GM18951 (cell line): ENCODE measurements around the gene CEP57.

Source experiments
- POLR2A ChIP-seq: IDR thresholded peaks from 4 replicates; pipeline ENCODE4 v1.6.1; 2011; ENCODE audit warnings: mild to moderate bottlenecking; ENCODE audit not compliant: insufficient read length, insufficient read depth; ENCODE audit errors: extremely low read depth
- in situ Hi-C: fragments of 300-500 bp; cut with MboI; formaldehyde crosslinking; loops from one replicate; pipeline ENCODE4 v1.12.0; 2022; ENCODE audit warnings: low sequenced_read_pairs, mixed read lengths, inconsistent platforms; ENCODE audit not compliant: unreplicated experiment

Gene CEP57

GRCh38 chr11:95789506-95790122, 684 bp upstream of the CEP57 start, which contains the start of gene FAM76B:
Gene FAM76B (minus strand): TSS chr11:95789782. CDS start chr11:95789478, 304 bp downstream.
- peak; percentile 80 for TF ChIP-seq POLR2A
- in situ Hi-C loops = no loop called here

GRCh38 chr11:95790933-95791708, 823 bp downstream of the CEP57 start:
- TF ChIP-seq POLR2A = no peak
- in situ Hi-C loops = no loop called here

- in situ Hi-C loops = no loop called here
- TF ChIP-seq POLR2A = no peak
Measured at GRCh38 chr11:95791709-95792033, 1.4 kb downstream of the CEP57 start.

- TF ChIP-seq POLR2A = no peak
- in situ Hi-C loops = no loop called here
Measured at GRCh38 chr11:95792200-95792599, 1.9 kb downstream of the CEP57 start.

- TF ChIP-seq POLR2A = no peak
- in situ Hi-C loops = no loop called here
Measured at GRCh38 chr11:95792700-95793099, 2.4 kb downstream of the CEP57 start.

- in situ Hi-C loops = no loop called here
Measured at GRCh38 chr11:95793116-95793515, 2.8 kb downstream of the CEP57 start.

GRCh38 chr11:95794086-95794485, 3.8 kb downstream of the CEP57 start:
- in situ Hi-C loops = no loop called here
- TF ChIP-seq POLR2A = no peak

More at GRCh38 chr11:95793116-95793515, 2.8 kb downstream of the CEP57 start:
- TF ChIP-seq POLR2A = no peak

GRCh38 chr11:95795627-95796295, 5.5 kb downstream of the CEP57 start:
- in situ Hi-C loops = no loop called here

GRCh38 chr11:95796501-95796900, 6.2 kb downstream of the CEP57 start:
- TF ChIP-seq POLR2A = no peak
- in situ Hi-C loops = no loop called here

More at GRCh38 chr11:95795627-95796295, 5.5 kb downstream of the CEP57 start:
- no peak for TF ChIP-seq POLR2A

GRCh38 chr11:95799546-95799945, 9.2 kb downstream of the CEP57 start:
- TF ChIP-seq POLR2A = no peak
- in situ Hi-C loops = no loop called here

GRCh38 chr11:95800438-95800837, 10.1 kb downstream of the CEP57 start:
- no peak for TF ChIP-seq POLR2A
- in situ Hi-C loops = no loop called here

- TF ChIP-seq POLR2A = no peak
- in situ Hi-C loops = no loop called here
Measured at GRCh38 chr11:95802806-95803205, 12.5 kb downstream of the CEP57 start.

GRCh38 chr11:95803973-95804372, 13.7 kb downstream of the CEP57 start:
- TF ChIP-seq POLR2A = no peak
- in situ Hi-C loops = no loop called here
